HG02759 (cell line): ENCODE results near the gene ZG16.
"Not testable (repeated sequence)": the region's sequence is repeated elsewhere in the genome, so short reads cannot be mapped to it uniquely, and the experiment has no call there.

Source experiments
- ATAC-seq: cut with Tn5 transposase; IDR thresholded peaks from one replicate; pipeline ENCODE4 v1.9.1; 2021; ENCODE audit warnings: mild to moderate bottlenecking, moderate library complexity; ENCODE audit not compliant: unreplicated experiment

Gene ZG16

DNA sequence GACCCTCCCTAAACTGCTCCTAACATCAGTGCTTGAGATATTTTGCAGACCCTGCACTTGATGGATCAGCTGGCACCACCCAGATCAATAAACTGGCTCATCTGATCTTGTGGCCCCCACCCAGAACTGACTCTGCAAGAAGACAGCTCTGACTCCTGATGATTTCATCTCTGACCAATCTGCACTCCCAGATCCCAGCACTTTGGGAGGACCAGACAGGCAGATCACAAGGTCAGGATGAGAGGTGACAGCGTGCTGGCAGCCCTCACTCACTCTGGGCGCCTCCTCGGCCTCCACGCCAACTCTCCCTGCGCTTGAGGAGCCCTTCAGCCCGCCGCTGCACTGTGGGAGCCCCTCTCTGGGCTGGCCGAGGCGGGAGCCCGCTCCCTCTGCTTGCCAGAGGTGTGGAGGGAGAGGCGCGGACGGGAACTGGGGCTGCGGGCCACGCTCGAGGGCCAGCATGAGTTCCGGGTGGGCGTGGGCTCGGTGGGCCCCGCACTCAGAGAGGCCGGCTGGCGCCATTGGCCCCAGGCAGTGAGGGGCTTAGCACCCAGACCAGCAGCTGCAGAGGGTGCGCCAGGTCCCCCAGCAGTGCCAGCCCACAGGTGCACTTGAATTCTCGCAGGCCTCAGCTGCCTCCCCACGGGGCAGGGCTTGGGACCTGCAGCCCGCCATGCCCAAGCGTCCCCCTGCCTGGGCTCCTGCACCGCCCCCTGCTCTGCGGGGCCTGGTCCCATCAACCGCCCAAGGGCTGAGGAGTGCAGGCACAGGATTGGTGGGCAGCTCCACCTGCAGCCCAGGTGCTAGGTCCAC lies 29.9 kb upstream of the ZG16 start:
- no peak for ATAC-seq

GRCh38 chr16:29748760-29749149 lies 29.3 kb upstream of the ZG16 start:
- not testable (repeated sequence) for ATAC-seq

DNA sequence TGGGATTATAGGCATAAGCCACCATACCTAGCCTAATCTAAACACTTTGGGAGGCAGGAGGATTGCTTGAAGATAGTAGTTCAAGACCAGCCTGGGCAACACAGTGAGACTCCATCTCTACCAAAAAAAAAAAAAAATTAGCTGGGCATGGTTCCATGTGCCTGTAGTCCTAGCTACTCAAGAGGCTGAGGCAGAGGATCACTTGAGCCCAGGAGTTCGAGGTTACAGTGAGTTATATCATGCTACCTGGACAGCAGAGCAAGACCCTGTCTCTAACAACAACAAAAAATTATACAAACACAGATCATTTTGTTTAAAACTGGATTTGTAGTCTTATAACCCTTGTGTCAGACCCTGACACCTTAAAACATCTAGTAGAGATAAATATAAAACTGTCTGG lies 24.5 kb upstream of the ZG16 start:
- ATAC-seq = no peak

GRCh38 chr16:29756654-29757053 lies 21.4 kb upstream of the ZG16 start:
- no peak for ATAC-seq

DNA sequence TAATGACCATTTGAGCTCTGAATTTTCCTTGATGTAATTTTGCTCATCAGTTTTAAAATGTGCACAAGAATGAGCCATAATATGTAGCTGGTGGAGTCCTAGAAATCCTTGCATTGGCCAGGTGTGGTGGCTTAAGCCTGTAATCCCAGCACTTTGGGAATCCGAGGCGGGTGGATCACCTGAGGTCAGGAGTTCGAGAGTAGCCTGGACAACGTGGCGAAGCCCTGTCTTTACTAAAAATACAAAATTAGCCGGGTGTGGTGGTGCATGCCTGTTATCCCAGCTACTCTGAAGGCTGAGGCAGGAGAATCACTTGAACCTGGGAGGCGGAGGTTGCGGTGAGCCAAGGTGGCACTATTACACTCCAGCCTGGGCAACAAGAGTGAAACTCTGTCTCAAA lies 21.0 kb upstream of the ZG16 start:
- not testable (repeated sequence) for ATAC-seq

- no peak for ATAC-seq
These were observed 20.0 kb upstream of the ZG16 start for GRCh38 chr16:29757950-29758466.

- ATAC-seq = no peak
These were observed 17.3 kb upstream of the ZG16 start for GRCh38 chr16:29760567-29761279.

DNA sequence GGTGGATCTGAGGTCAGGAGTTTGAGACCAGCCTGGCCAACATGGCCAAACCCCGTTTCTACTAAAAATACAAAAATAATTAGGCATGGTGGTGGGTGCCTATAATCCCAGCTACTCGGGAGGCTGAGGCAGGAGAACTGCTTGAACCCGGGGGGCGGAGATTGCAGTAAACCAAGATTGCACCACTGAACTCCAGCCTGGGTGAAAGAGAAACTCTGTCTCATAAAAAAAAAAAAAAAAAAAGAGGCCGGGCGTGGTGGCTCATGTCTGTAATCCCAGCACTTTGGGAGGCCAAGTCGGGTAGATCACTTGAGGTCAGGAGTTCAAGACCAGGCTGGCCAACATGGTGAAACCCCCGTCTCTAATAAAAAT lies 16.8 kb upstream of the ZG16 start:
- not testable (repeated sequence) for ATAC-seq

DNA sequence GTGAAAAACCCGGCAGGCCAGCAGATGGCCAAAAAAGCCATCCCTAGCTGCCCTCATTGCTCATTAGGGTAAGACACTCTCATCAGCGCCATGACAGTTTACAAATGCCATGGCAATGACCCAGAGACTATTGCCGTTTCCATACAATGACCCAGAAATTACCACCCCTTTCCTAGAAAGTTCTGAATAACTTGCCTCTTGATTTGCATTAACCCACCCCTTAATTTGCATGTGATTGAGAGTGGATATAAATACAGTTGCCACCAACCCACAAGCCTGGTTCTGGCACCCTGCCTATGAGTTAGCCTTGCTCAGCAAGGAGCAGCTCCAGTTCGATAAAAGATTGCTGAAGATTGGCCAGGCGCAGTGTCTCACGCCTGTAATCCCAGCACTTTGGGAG lies 16.2 kb upstream of the ZG16 start:
- ATAC-seq = no peak

GRCh38 chr16:29763326-29763725 lies 14.7 kb upstream of the ZG16 start:
- ATAC-seq = no peak

- ATAC-seq = no peak
These were observed 12.7 kb upstream of the ZG16 start for GRCh38 chr16:29765167-29766032.

GRCh38 chr16:29766571-29766970 lies 11.5 kb upstream of the ZG16 start:
- no peak for ATAC-seq

DNA sequence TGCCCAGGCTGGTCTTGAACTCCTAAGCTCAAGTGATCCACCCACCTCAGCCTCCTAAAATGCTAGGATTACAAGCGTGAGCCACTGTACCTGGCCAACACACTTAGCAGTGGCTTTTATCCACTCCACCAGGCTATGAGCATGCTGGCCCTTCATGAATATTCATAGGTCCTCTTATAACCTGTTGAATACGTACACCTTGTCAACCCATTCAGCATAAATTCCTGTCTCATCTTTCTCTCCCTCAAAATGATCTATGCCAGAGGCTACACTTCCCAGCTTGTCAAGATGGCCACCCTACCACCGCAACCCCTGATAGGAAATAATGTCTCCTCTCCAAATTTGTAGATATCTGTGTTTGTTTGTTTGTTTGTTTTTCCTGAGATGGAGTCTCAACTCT lies 11.0 kb upstream of the ZG16 start:
- no peak for ATAC-seq

GRCh38 chr16:29769507-29769906 lies 8.5 kb upstream of the ZG16 start:
- ATAC-seq = no peak

- ATAC-seq = no peak
These were observed 7.7 kb upstream of the ZG16 start for GRCh38 chr16:29770250-29770929.

- ATAC-seq = not testable (repeated sequence)
These were observed 5.7 kb upstream of the ZG16 start for GRCh38 chr16:29772330-29772729.

DNA sequence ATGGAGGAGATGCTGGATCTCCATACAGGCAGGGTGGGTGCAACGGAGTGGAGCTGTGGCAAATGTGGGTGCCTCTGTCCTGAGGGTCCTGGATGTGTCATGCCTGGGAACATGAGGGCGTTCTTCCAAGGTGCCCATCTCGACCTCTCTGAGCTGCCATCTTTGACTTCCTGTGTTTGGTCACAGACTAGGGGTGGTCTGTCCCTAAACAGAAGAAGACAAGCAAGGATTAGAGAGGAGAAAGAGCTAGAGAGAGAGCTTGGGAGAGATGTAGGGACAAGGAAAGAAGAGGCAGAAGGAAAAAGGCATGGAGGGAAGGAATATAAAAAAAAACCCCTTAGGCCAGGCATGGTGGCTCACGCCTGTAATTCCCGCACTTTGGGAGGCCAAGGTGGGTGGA lies 3.3 kb upstream of the ZG16 start:
- ATAC-seq = no peak

GRCh38 chr16:29775742-29776408 lies 2.2 kb upstream of the ZG16 start:
- ATAC-seq = no peak

- ATAC-seq = no peak
These were observed 1.4 kb downstream of the ZG16 start for GRCh38 chr16:29779474-29779873.
